ENCODE measurements around the gene CORIN.

DNA sequence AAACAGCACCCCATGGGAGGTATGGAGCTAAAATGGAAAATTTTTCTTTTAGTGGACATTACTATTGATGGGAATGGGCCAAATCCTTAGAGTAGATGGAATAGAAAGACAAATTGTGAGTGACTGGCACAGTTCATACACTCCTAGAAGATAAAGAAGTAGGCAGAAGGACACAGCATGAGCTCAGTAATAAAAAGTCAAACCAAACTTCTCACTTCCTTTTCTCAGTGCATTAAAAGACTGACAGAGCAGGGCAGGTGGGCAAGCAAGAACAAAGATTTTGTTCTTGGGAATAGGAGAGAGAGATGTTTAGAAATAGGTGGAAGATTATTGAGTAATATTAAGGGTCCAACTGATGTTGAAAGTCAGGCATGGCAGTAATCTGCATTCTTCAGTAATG lies 220.3 kb downstream of the CORIN start:
- TF ChIP-seq, protein P1, sequence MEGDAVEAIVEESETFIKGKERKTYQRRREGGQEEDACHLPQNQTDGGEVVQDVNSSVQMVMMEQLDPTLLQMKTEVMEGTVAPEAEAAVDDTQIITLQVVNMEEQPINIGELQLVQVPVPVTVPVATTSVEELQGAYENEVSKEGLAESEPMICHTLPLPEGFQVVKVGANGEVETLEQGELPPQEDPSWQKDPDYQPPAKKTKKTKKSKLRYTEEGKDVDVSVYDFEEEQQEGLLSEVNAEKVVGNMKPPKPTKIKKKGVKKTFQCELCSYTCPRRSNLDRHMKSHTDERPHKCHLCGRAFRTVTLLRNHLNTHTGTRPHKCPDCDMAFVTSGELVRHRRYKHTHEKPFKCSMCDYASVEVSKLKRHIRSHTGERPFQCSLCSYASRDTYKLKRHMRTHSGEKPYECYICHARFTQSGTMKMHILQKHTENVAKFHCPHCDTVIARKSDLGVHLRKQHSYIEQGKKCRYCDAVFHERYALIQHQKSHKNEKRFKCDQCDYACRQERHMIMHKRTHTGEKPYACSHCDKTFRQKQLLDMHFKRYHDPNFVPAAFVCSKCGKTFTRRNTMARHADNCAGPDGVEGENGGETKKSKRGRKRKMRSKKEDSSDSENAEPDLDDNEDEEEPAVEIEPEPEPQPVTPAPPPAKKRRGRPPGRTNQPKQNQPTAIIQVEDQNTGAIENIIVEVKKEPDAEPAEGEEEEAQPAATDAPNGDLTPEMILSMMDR (IDR thresholded peaks at IDR 0.05; ENCODE audit: insufficient read depth, low read length, poor library complexity, severe bottlenecking), result no peak
- TF ChIP-seq EZH2phosphoT487 (conservative IDR thresholded peaks at IDR 0.05; ENCODE audit: low read length), result no peak
